Mucosa of gallbladder (tissue), 1 donor: Measurements from ENCODE around the gene CNTNAP5. TPM values are rescaled to one million over a fixed set of nuclear protein-coding genes. Genes with fewer than 3 reads are reported as not detected.

Experiments used
- DNase-seq: peaks from one replicate; pipeline ENCODE4 v3.0.0-alpha.2; 2020; ENCODE audit warnings: low spot score
- total RNA-seq: library from RNA; stranded (reverse); gene quantifications from one replicate; pipeline ENCODE4 v1.2.1, GENCODE V29; 2021
- donor health status: DM: no; HTN: no; CAD: no.

CNTNAP5 gene
- total RNA-seq, 1 donor from 2014 or later, result 31.7 TPM

- DNase-seq, result no peak
These were observed 664.3 kb downstream of the CNTNAP5 start for GRCh38 chr2:124689348-124689747.

- DNase-seq, result no peak
These were observed 667.1 kb downstream of the CNTNAP5 start for GRCh38 chr2:124692216-124692615.

DNA sequence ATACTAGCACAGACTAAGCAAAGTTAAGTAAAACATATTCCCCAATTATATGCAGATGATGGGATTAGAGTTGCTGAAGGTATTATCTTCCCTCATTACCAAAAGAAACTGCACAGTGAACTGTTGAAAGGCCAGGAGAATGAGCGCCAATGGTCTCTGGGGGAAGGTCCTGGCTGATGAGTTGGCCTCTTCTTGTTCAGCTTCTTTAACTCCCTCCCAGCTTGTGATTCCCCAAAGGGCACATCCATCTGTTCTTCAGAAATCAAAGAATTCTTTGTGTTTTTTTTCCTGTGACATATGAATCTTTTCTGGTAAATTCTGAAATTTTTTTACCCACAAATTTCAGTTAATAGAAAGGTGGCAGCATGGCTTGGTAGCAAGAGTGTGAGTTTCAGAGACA lies 667.6 kb downstream of the CNTNAP5 start:
- no peak for DNase-seq

GRCh38 chr2:124693156-124693555 lies 668.1 kb downstream of the CNTNAP5 start:
- no peak for DNase-seq

DNA sequence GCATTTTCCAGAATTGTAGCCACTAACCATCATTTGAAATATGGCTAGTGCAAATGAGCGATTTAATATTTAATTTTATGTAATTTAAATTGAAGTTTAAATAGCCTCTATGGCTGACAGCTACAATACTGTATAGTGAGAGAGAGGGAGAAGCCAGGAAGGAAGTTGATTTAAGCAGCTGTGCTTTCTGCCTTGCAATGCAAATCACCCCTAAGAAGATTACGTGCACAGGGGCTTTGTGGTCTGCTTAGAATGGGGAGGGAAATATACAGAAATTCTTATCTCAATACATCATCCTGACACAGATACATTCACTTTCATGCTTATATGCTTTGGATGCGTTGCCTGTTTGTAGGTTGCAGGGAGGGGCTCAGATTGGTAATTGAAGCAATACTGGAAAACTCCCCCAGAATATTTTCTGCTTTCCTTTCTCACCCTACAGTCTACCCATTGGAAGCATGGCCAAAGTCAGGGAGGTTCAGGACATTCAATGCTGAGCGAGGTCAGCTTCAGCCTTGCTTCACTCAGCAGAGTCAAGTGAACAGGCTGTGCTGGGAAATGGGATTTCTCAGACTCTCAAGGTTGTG lies 674.0 kb downstream of the CNTNAP5 start:
- DNase-seq, result no peak

- no peak for DNase-seq
These were observed 677.7 kb downstream of the CNTNAP5 start for GRCh38 chr2:124702777-124703176.

- no peak for DNase-seq
These were observed 679.2 kb downstream of the CNTNAP5 start for GRCh38 chr2:124704071-124704925.

- DNase-seq, result no peak
These were observed 683.6 kb downstream of the CNTNAP5 start for GRCh38 chr2:124708661-124709060.

- DNase-seq, result no peak
These were observed 688.9 kb downstream of the CNTNAP5 start for GRCh38 chr2:124713969-124714368.

GRCh38 chr2:124725187-124725586 lies 700.1 kb downstream of the CNTNAP5 start:
- no peak for DNase-seq

GRCh38 chr2:124740636-124741035 lies 715.5 kb downstream of the CNTNAP5 start:
- DNase-seq, result no peak

DNA sequence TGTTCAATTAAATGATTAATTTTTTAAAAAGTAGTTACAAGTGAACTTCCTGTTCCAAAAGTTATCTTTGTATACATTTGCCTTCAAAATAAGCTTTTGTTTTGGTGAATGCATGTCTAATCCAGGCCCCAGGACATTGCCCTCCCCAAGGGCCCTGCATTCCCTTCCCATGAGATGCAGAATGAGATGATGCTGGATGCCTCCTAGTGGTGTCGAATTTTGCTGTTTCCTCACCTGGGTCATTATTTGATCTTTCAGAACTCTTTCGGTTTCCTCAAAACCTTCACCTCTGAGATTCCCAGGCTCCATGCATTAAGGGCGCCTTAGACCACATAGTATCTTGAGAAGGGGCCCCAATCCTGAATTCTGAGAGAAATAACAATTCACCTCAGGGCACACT lies 728.8 kb downstream of the CNTNAP5 start:
- no peak for DNase-seq

DNA sequence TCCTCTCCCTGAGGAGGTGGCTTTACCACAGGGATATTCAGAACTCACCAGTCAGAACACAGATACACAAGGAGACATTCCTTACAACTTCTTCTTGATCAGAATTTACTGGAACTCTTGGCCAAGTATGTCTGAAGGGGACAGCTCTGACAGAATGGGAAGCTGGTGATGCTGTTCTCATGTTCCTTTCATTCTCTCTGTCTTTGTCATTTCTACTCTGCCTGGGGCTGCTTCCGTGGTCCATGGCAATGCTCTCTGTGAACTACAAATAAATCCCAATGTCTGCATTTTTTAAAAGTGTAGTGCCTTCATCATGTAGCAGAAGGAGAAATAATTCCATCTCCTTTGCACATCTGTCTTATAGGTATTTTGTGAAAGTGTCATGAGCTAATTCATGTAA lies 730.3 kb downstream of the CNTNAP5 start:
- DNase-seq, result no peak

DNA sequence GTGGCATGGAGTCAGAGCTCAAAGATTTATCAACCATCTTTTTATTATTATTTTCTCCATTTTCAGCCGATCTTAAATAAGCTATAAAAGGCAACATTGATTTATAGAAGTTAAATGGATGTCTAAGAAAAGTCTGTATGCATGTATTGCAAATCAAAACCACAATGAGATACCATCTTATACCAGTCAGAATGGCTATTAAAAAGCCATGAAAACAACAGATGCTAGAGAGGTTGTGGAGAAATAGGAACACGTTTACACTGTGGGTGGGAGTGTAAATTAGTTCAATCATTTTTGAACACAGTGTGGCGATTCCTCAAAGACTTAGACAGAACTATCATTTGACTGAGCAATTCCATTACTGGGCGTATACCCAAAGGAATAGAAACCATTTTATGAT lies 731.0 kb downstream of the CNTNAP5 start:
- DNase-seq, result no peak

DNA sequence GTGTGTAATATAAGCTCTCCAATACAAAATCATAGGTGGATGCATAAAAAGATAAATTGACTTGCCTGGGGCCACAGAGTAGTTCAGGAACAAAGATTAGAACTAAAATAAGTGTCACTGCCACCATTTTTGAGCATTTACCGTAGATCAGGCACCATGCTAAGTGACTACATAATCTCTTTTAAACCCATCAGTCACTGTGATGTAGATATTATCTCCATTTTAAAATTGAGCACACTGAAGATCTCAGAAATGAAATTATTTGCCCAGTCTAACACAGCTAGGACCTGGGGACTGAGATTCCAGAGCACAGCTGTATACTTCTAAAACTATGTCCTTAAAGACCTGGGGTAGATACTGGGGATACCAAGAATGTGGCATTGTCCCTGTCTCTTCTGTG lies 737.3 kb downstream of the CNTNAP5 start:
- DNase-seq, result no peak

- no peak for DNase-seq
These were observed 738.5 kb downstream of the CNTNAP5 start for GRCh38 chr2:124763611-124764010.

GRCh38 chr2:124774781-124775180 lies 749.7 kb downstream of the CNTNAP5 start:
- no peak for DNase-seq

- no peak for DNase-seq
These were observed 751.2 kb downstream of the CNTNAP5 start for GRCh38 chr2:124776332-124776731.

DNA sequence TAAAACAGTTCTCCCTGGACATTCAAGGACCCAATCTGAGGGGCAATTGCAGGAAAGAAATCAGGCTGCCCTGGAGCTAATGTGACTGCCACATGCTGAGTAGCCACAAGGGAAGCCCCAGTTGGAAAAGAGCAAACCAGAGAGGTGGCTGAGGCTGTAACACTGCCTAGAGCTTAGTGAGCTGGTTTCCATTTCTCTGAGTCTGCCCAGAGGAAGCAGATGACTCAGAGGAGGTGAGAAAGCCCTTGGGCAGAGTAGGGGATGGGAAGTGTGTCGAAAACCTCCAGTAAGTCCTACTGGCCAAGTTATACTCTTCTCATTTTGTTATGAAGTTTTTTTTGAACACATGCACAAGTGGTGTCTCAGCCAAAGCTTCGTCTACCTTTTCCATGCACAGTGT lies 753.0 kb downstream of the CNTNAP5 start:
- DNase-seq, result no peak

DNA sequence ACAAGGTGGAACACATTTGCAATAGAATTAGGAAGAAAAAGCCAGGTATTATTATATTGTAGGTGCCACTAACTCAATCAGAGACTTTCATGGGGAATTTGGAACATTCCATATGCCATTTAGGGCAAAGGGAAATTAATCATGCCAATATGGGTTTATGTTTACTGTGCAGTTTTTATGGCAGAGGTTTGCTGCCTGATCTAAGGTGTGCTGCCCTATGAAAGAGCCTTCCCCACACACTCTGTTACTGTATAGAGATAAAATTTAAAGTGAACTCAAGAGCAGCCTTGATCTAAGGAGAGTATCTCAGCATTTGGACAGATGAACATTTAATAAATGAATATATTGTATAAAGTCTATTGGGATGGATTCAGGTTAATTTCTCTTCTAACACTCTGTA lies 771.6 kb downstream of the CNTNAP5 start:
- DNase-seq, result no peak

DNA sequence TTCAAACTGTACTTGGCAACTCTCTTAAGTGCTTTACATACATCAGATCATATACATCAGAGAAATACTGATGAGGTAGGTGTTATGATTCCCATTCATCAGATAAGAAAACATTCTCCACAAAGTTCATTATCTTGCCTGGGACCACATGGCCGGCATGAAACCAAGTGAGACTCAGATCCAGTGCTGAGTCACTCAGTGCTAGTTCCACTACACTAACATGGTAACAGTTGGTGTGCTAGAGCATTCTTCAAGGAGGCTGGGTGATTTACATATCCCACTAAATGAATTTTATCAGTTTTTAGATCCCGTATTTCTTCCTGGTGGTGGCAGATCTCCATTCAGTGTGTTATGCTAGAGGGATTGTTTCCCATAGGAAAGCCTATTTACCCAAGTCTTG lies 772.0 kb downstream of the CNTNAP5 start:
- no peak for DNase-seq

DNA sequence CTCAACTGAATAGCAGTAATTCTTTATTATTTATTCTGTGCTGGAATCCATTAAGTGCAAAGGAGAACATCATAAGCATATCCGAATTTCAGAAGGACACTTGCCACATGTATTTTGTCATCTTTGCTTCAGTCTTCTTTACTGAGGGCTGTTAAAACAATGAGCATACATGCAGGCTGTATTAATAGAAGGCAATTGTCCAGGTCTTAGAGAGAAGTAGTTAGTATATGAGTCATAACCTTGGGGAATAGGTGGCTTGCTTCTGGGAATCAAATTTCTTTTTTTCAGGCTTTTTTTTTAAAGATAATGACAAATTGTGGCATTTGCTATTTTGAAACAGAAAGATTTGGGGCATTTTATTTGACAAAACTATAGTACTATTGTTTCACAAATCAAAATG lies 773.5 kb downstream of the CNTNAP5 start:
- no peak for DNase-seq
